Measurements from ENCODE around the gene DNAJC5.
"Not testable (repeated sequence)": the region's sequence is repeated elsewhere in the genome, so short reads cannot be mapped to it uniquely, and the experiment has no call there.

Gene DNAJC5

DNA sequence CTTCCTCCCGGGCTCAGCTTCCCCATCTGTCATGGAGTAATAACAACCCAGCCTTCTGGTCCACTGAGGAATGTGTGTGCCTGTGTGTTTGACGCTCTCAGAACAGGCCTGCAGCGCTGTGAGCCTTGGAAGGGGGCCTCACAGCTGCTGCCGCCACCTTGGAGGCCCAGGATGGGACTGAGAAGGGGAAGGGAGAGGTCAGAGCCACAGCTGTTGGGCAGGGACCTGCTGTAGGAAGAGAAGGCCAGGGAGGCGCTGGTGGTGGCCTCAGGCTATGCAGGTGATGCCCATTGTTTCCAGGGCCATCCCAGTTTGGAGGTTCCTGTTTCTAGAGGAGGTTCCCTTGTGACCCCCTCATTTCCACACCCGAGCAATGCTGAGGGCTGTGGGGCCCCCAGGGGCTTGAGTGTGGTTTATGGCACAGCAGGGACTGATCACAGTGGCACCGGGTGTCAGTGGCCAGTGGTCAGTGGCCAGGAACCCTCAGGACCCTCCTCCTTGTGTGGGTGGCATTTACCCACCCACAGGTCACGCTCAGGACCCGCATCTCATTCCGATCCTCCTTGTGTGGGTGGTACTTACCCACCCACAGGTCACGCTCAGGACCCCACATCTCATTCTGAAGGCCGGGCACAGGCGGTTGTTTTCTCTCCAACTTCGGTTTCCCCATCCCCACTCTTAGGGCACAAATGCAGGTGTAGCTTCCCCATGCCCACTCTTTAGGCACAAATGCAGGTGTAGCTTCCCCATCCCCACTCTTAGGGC is 15.8 kb upstream of the DNAJC5 start:
- Histone ChIP-seq H3K36me3 (ENCODE audit: control insufficient read depth in 1 of 2, insufficient read depth in 2 of 2, low read length in 2 of 2) (peaks cover 35 to 53% of the 10 kb centered on the region in 2 donors), H3K27me3 (ENCODE audit: low read depth, low read length) (no peaks in the 10 kb centered on the region), H3K9me3 (ENCODE audit: control insufficient read depth in 1 of 2, low read length in 2 of 2) (no peaks in the 10 kb centered on the region), H3K4me1 (ENCODE audit: control insufficient read depth in 1 of 2, insufficient read depth in 2 of 2, low read length in 2 of 2) (no peaks in the 10 kb centered on the region), H3K27ac (ENCODE audit: low read length) (no peak overlapping the region), H3K4me3 (ENCODE audit: low read depth in 1 of 2, low read length in 2 of 2) (no peak overlapping the region)

DNA sequence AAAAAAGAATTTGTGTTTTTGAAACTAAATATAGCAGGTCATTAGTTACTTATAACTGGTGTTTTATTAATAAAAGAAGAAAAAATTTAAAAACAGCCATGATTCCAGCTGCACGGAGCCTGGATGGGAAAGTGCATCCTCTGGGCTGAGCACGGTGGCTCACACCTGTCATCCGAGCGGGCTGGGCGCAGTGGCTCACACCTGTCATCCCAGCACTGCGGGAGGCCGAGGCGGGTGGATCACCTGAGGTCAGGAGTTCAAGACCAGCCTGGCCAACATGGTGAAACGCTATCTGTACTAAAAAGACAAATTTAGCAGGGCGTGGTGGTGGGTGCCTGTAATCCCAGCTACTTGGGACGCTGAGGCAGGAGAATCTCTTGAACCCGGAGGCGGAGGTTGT is 14.0 kb upstream of the DNAJC5 start:
- H3K4me3 ChIP-seq (ENCODE audit: low read depth in 1 of 2, low read length in 2 of 2); H3K27me3 ChIP-seq (ENCODE audit: low read depth, low read length); H3K4me1 ChIP-seq (ENCODE audit: control insufficient read depth in 1 of 2, insufficient read depth in 2 of 2, low read length in 2 of 2); H3K27ac ChIP-seq (ENCODE audit: low read length); H3K9me3 ChIP-seq (ENCODE audit: control insufficient read depth in 1 of 2, low read length in 2 of 2): not testable (repeated sequence)
- peaks cover 42 to 57% of the 10 kb centered on the region in 2 donors for H3K36me3 ChIP-seq (ENCODE audit: control insufficient read depth in 1 of 2, insufficient read depth in 2 of 2, low read length in 2 of 2)

DNA sequence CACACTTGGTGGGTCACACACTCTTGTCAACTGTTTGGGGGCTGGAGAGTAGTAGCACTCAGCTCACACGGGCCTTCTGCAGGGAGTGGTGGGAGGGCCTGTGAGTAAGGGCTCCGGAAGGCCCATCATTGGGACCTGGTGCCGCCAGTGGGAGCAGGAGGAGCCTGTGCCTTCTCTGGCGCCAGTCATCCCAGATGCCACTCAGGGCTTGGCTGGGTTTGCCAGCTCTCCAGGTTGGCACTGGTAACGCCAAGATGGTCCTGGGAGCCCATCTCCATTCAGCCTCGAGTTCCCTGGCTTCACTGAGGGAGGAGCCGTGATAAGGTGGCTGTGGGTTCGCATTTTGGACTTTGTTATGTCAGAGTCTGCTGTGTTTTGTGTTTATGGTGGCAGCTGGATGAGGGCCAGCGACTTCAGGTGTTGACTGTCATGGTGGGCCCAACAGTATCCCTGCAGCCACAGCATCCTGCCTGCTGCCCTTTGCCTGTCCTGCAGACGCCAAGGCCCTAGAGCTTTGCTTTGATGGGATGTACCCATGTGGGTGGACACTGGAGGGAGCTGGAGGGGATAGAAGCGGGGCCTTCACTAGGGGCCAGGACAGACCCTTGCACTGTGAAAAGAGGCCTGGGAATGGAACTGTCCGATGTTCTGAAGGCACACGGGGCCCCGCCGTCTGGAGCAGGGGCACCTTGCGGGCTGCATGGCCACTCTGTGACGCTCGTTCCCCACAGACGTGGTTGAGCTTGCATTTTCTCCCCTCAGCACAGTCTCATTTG is 13.3 kb upstream of the DNAJC5 start:
- no peaks in the 10 kb centered on the region for H3K4me1 ChIP-seq (ENCODE audit: control insufficient read depth in 1 of 2, insufficient read depth in 2 of 2, low read length in 2 of 2)
- H3K27ac ChIP-seq (ENCODE audit: low read length): no peak overlapping the region
- H3K4me3 ChIP-seq (ENCODE audit: low read depth in 1 of 2, low read length in 2 of 2): no peak overlapping the region
- H3K9me3 ChIP-seq (ENCODE audit: control insufficient read depth in 1 of 2, low read length in 2 of 2): no peaks in the 10 kb centered on the region
- peaks cover 35 to 52% of the 10 kb centered on the region in 2 donors for H3K36me3 ChIP-seq (ENCODE audit: control insufficient read depth in 1 of 2, insufficient read depth in 2 of 2, low read length in 2 of 2)
- no peaks in the 10 kb centered on the region for H3K27me3 ChIP-seq (ENCODE audit: low read depth, low read length)

DNA sequence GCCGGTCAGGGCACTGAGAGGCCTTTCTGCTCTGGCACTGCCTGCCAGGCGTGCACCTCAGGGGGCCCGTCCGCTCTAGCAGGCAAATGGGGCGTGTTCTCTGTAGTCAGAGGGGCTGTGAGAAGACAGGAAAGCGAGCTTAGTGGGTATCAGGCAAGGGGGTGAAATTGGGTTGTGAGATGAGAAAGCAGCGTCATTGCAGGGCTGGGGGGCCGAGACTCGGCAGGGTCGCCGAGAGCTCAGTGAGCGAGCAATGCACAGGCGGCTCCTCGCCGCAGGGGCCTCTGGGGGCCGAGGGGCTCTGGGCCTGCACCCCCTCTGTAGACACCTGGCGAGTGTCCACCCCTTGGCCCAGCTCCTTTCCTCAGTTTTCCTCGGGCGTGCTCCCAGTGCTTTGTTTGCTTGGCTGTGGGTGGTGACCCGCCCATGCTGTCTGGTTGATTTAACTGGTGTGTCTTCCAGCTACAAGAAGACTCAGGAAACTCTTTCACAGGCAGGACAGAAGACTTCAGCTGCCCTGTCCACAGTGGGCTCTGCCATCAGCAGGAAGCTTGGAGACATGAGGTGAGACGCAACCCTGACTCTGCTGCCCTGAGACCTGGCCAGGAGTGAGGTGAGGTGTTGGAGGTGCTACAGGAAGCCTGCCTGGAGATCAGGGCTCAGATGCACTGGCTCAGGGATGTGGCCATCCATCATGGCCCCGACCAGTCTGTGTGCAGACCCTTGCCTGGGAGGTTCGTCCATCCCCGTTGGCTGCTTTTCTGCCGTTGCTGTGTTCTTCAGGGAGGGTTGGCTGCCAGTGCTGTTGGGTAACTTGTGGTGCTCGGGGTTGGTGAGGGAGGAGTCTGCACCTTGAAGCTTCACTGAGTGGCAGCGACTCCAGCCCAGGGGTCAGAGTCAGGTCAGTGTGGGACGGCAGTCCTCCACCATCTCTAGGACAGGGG is 12.4 kb upstream of the DNAJC5 start:
- H3K36me3 ChIP-seq (ENCODE audit: control insufficient read depth in 1 of 2, insufficient read depth in 2 of 2, low read length in 2 of 2): peaks cover 38 to 55% of the 10 kb centered on the region in 2 donors
- no peaks in the 10 kb centered on the region for H3K27me3 ChIP-seq (ENCODE audit: low read depth, low read length)
- no peak overlapping the region for H3K4me3 ChIP-seq (ENCODE audit: low read depth in 1 of 2, low read length in 2 of 2)
- H3K27ac ChIP-seq (ENCODE audit: low read length): no peak overlapping the region
- no peaks in the 10 kb centered on the region for H3K9me3 ChIP-seq (ENCODE audit: control insufficient read depth in 1 of 2, low read length in 2 of 2)
- no peaks in the 10 kb centered on the region for H3K4me1 ChIP-seq (ENCODE audit: control insufficient read depth in 1 of 2, insufficient read depth in 2 of 2, low read length in 2 of 2)

DNA sequence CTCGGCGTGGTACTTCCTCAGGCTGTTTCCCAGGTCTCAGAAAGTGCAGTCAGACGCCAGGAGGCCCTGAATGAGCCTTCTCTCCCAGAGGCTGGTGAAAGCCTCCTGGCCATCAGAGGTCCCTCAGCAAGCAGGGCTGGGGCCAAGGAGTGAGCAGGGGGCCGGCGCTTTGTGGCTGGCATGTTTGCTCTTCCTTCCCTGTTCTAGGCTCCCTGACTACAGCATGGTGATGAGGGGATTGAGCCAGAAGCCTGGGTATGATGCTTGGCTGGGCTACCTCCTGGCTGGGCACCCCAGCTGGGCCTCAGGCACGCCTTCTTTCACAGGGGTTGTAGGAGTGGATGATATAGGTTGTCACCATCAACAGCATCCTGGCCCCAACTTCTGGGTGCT is 11.7 kb upstream of the DNAJC5 start:
- Histone ChIP-seq H3K4me3 (ENCODE audit: low read depth in 1 of 2, low read length in 2 of 2) (no peak overlapping the region), H3K27me3 (ENCODE audit: low read depth, low read length) (no peaks in the 10 kb centered on the region), H3K9me3 (ENCODE audit: control insufficient read depth in 1 of 2, low read length in 2 of 2) (no peaks in the 10 kb centered on the region), H3K4me1 (ENCODE audit: control insufficient read depth in 1 of 2, insufficient read depth in 2 of 2, low read length in 2 of 2) (no peaks in the 10 kb centered on the region), H3K27ac (ENCODE audit: low read length) (no peak overlapping the region), H3K36me3 (ENCODE audit: control insufficient read depth in 1 of 2, insufficient read depth in 2 of 2, low read length in 2 of 2) (peaks cover 41 to 54% of the 10 kb centered on the region in 2 donors)

- Histone ChIP-seq H3K4me1 (ENCODE audit: control insufficient read depth in 1 of 2, insufficient read depth in 2 of 2, low read length in 2 of 2) (no peaks in the 10 kb centered on the region), H3K27ac (ENCODE audit: low read length) (no peak overlapping the region), H3K36me3 (ENCODE audit: control insufficient read depth in 1 of 2, insufficient read depth in 2 of 2, low read length in 2 of 2) (peaks cover 39 to 59% of the 10 kb centered on the region in 2 donors), H3K4me3 (ENCODE audit: low read depth in 1 of 2, low read length in 2 of 2) (no peak overlapping the region), H3K27me3 (ENCODE audit: low read depth, low read length) (no peaks in the 10 kb centered on the region), H3K9me3 (ENCODE audit: control insufficient read depth in 1 of 2, low read length in 2 of 2) (no peaks in the 10 kb centered on the region)
Measured at GRCh38 chr20:63884506-63885263, 10.2 kb upstream of the DNAJC5 start.

DNA sequence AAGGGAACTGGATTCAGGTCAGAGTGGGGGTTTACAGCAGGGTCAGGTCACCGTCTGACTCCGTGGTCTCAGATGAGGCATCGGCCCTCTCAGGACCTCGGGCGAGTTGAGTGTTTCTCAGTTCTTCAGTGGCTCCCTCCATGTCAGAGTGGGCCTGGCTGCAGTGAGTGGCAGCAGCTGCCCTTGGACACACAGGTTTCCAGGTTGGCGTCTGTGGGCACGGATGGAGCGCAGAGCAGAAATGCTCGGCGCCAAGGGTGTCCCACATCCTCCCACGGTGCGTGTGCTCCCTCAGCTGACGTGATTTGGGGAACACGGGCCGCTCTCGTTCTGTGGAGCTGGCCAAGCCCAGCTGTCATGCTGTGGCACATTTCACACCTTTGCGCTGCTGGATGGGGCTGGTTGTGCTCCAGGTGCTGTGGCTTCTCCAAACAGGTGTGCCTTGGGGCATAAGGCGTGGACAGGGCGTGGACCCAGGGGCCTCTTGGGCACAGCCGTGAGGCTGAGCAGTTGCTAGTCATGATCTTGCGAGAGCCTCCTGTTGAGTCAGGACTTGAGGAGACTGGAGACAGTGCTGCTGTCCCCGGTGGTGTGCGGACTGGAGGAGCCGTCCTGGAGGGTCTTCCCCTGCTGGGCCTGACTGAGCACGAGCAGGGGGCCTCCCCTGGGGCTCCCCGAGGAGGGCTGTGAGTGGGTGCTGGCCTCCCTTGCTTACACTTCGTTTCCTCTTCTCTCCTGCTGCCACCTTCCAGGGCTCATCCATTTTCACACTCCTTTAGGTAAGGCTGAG is 9.5 kb upstream of the DNAJC5 start:
- no peaks in the 10 kb centered on the region for H3K9me3 ChIP-seq (ENCODE audit: control insufficient read depth in 1 of 2, low read length in 2 of 2)
- no peak overlapping the region for H3K4me3 ChIP-seq (ENCODE audit: low read depth in 1 of 2, low read length in 2 of 2)
- H3K36me3 ChIP-seq (ENCODE audit: control insufficient read depth in 1 of 2, insufficient read depth in 2 of 2, low read length in 2 of 2): peaks cover 47 to 66% of the 10 kb centered on the region in 2 donors
- H3K27me3 ChIP-seq (ENCODE audit: low read depth, low read length): no peaks in the 10 kb centered on the region
- H3K4me1 ChIP-seq (ENCODE audit: control insufficient read depth in 1 of 2, insufficient read depth in 2 of 2, low read length in 2 of 2): no peaks in the 10 kb centered on the region
- no peak overlapping the region for H3K27ac ChIP-seq (ENCODE audit: low read length)

DNA sequence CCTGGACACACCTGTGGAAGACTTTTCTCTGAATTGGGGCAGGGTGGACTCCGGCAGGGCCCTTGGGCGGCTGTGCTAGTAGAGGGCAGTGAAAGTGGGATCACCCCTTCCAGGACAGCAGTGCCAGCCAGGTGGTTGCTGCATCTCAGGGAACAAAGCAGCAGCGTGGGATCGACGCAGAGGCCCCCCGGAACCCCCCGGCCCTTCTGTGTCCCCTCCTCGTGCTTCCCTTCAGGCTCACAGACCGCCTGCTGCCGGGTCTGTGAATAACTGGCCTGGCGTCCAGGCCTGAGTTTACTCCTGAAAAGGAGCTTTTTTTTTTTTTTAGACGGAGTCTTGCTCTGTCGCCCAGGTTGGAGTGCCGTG is 8.9 kb upstream of the DNAJC5 start:
- Histone ChIP-seq H3K4me3 (ENCODE audit: low read depth in 1 of 2, low read length in 2 of 2) (no peak overlapping the region), H3K36me3 (ENCODE audit: control insufficient read depth in 1 of 2, insufficient read depth in 2 of 2, low read length in 2 of 2) (peaks cover 51 to 72% of the 10 kb centered on the region in 2 donors), H3K9me3 (ENCODE audit: control insufficient read depth in 1 of 2, low read length in 2 of 2) (no peaks in the 10 kb centered on the region), H3K27ac (ENCODE audit: low read length) (no peak overlapping the region), H3K27me3 (ENCODE audit: low read depth, low read length) (no peaks in the 10 kb centered on the region), H3K4me1 (ENCODE audit: control insufficient read depth in 1 of 2, insufficient read depth in 2 of 2, low read length in 2 of 2) (no peaks in the 10 kb centered on the region)

DNA sequence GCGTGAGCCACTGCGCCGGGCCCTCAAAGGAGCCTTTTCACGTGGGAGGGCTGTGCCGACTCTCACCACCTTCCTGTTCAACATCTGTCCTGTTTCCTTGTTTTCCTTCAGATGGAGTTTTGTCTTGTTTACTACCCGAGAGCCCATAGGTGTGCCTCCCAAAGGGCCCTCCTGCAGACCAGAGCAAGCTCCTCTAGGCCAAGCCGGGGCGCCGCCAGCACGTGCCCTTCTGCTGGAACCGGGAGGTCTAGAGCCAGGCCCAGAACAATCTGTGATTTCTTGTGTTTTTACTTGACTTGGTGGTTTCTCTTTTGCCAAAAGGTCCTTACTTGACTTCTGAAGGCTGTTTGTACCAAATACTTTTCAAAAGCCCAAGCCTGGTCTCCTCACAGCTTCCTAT is 8.0 kb upstream of the DNAJC5 start:
- no peaks in the 10 kb centered on the region for H3K4me1 ChIP-seq (ENCODE audit: control insufficient read depth in 1 of 2, insufficient read depth in 2 of 2, low read length in 2 of 2)
- no peaks in the 10 kb centered on the region for H3K9me3 ChIP-seq (ENCODE audit: control insufficient read depth in 1 of 2, low read length in 2 of 2)
- H3K27ac ChIP-seq (ENCODE audit: low read length): no peak overlapping the region
- H3K36me3 ChIP-seq (ENCODE audit: control insufficient read depth in 1 of 2, insufficient read depth in 2 of 2, low read length in 2 of 2): peaks cover 51 to 80% of the 10 kb centered on the region in 2 donors
- no peak overlapping the region for H3K4me3 ChIP-seq (ENCODE audit: low read depth in 1 of 2, low read length in 2 of 2)
- H3K27me3 ChIP-seq (ENCODE audit: low read depth, low read length): no peaks in the 10 kb centered on the region
